ENCODE data around the gene PIAS3.

PIAS3 gene

DNA sequence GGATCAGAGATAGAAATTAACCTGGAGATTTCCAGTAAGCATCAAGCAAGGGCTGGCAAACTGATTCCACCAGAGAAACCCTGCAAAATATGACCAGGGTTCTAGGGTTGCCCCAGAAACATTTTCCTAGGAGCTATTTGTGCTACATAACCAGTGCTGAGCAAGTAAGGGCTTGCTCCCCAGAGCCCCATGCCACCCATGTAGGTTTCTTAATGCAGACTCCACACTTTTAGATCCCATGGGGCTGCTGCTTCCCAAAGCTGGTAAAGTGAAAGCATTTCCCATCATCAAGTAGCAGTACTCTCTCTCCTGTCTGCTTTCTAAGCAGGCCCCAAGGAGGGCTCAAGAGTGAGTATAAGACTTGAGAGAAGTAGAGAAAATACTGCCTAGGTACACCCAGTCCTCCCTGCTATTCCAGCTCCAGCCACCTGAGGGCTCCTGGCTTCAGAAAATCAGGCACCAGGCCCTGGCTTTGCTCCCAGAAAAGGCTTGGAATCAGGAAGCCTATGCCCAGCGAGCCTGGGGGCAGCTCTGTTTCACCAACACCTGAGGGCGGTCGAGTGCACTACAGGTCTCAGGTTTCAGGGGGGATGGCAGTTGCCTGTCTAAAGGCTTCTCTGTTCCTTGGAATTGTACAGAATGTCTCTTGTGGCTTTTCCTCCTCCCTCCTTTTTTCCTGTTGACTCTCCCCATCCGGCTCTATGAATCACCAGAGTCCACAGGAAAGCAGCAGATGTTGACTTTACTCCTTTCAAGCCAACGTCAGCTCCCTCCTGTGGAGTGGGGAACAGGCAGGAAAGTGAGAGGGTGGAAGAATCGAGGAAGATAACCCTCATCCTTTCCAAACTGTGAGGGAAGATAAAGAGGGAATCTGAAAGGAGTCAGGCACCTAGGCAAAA is 33.0 kb upstream of the PIAS3 start (continued):
- TF ChIP-seq SP2 (tag by site-specific recombination; IDR thresholded peaks at IDR 0.05): peak; percentile 61
- TF ChIP-seq ZNF701 (tag by site-specific recombination; IDR thresholded peaks at IDR 0.05): no peak
- TF ChIP-seq AEBP2 (tag by site-specific recombination; IDR thresholded peaks at IDR 0.05; ENCODE audit: borderline replicate concordance): no peak
- TF ChIP-seq, protein P1, sequence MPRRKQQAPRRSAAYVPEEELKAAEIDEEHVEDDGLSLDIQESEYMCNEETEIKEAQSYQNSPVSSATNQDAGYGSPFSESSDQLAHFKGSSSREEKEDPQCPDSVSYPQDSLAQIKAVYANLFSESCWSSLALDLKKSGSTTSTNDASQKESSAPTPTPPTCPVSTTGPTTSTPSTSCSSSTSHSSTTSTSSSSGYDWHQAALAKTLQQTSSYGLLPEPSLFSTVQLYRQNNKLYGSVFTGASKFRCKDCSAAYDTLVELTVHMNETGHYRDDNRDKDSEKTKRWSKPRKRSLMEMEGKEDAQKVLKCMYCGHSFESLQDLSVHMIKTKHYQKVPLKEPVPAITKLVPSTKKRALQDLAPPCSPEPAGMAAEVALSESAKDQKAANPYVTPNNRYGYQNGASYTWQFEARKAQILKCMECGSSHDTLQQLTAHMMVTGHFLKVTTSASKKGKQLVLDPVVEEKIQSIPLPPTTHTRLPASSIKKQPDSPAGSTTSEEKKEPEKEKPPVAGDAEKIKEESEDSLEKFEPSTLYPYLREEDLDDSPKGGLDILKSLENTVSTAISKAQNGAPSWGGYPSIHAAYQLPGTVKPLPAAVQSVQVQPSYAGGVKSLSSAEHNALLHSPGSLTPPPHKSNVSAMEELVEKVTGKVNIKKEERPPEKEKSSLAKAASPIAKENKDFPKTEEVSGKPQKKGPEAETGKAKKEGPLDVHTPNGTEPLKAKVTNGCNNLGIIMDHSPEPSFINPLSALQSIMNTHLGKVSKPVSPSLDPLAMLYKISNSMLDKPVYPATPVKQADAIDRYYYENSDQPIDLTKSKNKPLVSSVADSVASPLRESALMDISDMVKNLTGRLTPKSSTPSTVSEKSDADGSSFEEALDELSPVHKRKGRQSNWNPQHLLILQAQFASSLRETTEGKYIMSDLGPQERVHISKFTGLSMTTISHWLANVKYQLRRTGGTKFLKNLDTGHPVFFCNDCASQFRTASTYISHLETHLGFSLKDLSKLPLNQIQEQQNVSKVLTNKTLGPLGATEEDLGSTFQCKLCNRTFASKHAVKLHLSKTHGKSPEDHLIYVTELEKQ (tag by site-specific recombination; IDR thresholded peaks at IDR 0.05; ENCODE audit: borderline replicate concordance): no peak
- no peak for TF ChIP-seq ZBTB26 (tag by site-specific recombination; optimal IDR thresholded peaks at IDR 0.05)
- TF ChIP-seq ZNF830 (tag by site-specific recombination; IDR thresholded peaks at IDR 0.05; ENCODE audit: low read depth): no peak
- peak; percentile 96 for TF ChIP-seq ZSCAN30 (tag by site-specific recombination; IDR thresholded peaks at IDR 0.05)
- TF ChIP-seq MEIS1 (CRISPR knock-in tag; IDR thresholded peaks at IDR 0.05; ENCODE audit: borderline replicate concordance): no peak
- no peak for TF ChIP-seq MYNN (tag by site-specific recombination; IDR thresholded peaks at IDR 0.05; ENCODE audit: borderline replicate concordance)
- TF ChIP-seq ZNF404 (tag by site-specific recombination; IDR thresholded peaks at IDR 0.05): no peak
- TF ChIP-seq SCRT2 (tag by site-specific recombination; IDR thresholded peaks at IDR 0.05): peak; percentile 97
- no peak for TF ChIP-seq ZNF175 (tag by site-specific recombination; IDR thresholded peaks at IDR 0.05)
- TF ChIP-seq ZNF239 (tag by site-specific recombination; IDR thresholded peaks at IDR 0.05): no peak
- TF ChIP-seq, protein P2, sequence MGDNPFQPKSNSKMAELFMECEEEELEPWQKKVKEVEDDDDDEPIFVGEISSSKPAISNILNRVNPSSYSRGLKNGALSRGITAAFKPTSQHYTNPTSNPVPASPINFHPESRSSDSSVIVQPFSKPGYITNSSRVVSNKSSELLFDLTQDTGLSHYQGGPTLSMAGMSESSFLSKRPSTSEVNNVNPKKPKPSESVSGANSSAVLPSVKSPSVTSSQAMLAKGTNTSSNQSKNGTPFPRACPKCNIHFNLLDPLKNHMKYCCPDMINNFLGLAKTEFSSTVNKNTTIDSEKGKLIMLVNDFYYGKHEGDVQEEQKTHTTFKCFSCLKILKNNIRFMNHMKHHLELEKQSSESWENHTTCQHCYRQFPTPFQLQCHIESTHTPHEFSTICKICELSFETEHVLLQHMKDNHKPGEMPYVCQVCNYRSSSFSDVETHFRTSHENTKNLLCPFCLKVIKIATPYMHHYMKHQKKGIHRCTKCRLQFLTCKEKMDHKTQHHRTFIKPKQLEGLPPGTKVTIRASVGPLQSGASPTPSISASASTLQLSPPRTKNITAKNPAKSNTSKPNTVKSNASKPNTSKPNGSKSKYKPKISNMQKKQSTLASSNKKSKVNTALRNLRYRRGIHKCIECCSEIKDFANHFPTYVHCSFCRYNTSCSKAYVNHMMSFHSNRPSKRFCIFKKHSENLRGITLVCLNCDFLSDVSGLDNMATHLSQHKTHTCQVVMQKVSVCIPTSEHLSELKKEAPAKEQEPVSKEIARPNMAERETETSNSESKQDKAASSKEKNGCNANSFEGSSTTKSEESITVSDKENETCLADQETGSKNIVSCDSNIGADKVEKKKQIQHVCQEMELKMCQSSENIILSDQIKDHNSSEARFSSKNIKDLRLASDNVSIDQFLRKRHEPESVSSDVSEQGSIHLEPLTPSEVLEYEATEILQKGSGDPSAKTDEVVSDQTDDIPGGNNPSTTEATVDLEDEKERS (tag by site-specific recombination; IDR thresholded peaks at IDR 0.05): no peak
- TF ChIP-seq ZSCAN18 (tag by site-specific recombination; IDR thresholded peaks at IDR 0.05): no peak
- TF ChIP-seq ZNF23 (tag by site-specific recombination; IDR thresholded peaks at IDR 0.05; ENCODE audit: borderline replicate concordance): no peak
- TF ChIP-seq ZNF292 (tag by site-specific recombination; IDR thresholded peaks at IDR 0.05; ENCODE audit: borderline replicate concordance, low read depth): no peak
- TF ChIP-seq ZNF624 (tag by site-specific recombination; IDR thresholded peaks at IDR 0.05): no peak
- TF ChIP-seq ZNF658 (tag by site-specific recombination; IDR thresholded peaks at IDR 0.05): no peak
- TF ChIP-seq ZNF423 (tag by site-specific recombination; IDR thresholded peaks at IDR 0.05): no peak
- no peak for TF ChIP-seq ZNF768 (tag by site-specific recombination; IDR thresholded peaks at IDR 0.05)
- no peak; the same call in 1 of the 2 replicates for TF ChIP-seq KLF7 (tag by site-specific recombination; IDR thresholded peaks at IDR 0.05; ENCODE audit: borderline replicate concordance)
- TF ChIP-seq ZNF391 (tag by site-specific recombination; IDR thresholded peaks at IDR 0.05; ENCODE audit: borderline replicate concordance, low read depth): peak; percentile 45; the same call in 1 of the 2 replicates
- no peak for TF ChIP-seq ZNF274 (IDR thresholded peaks at IDR 0.05; ENCODE audit: low read length)
- TF ChIP-seq ZNF274 (tag by site-specific recombination; IDR thresholded peaks at IDR 0.05; ENCODE audit: borderline replicate concordance): no peak
- no peak for TF ChIP-seq ZSCAN23 (tag by site-specific recombination; IDR thresholded peaks at IDR 0.05)
- TF ChIP-seq ZNF530 (tag by site-specific recombination; IDR thresholded peaks at IDR 0.05; ENCODE audit: low read depth): no peak
- no peak for TF ChIP-seq BCL11A (tag by site-specific recombination; IDR thresholded peaks at IDR 0.05; ENCODE audit: low read depth)
- no peak for TF ChIP-seq ZNF114 (tag by site-specific recombination; IDR thresholded peaks at IDR 0.05)

Data from HEK293 (cell line).